Neural cell (in vitro differentiated cells): ENCODE data around the gene EEPD1. TPM values are rescaled to one million over a fixed set of nuclear protein-coding genes. Genes with fewer than 3 reads are reported as not detected.

Source experiments
- H2AFZ ChIP-seq: fragments of 200-600, 300-800 bp; sonication (generic), shearing (Covaris generic); 2 replicates; pipeline ENCODE4 v1.6.0; 2014; ENCODE audit warnings: low read depth, mild to moderate bottlenecking, antibody characterized with exemption, low read length, moderate library complexity
- H3F3A ChIP-seq: fragments of 200-600 bp; shearing (Covaris generic); 2 replicates; pipeline ENCODE4 v1.6.1; 2016; ENCODE audit warnings: mild to moderate bottlenecking, moderate library complexity, mixed read lengths, antibody characterized with exemption, low read length; ENCODE audit not compliant: insufficient read depth, poor library complexity, severe bottlenecking
- H3K27ac ChIP-seq: fragments of 200-600, 300-800 bp; sonication (generic), shearing (Covaris generic); 2 replicates; pipeline ENCODE4 v1.5.1; 2014; ENCODE audit warnings: mild to moderate bottlenecking, low read length, moderate library complexity
- H3K27me3 ChIP-seq: fragments of 300-800, 200-600 bp; sonication (generic), shearing (Covaris generic); 2 replicates; pipeline ENCODE4 v1.6.0; 2014; ENCODE audit warnings: mild to moderate bottlenecking, low read depth, low read length, moderate library complexity; ENCODE audit not compliant: insufficient read depth
- H3K36me3 ChIP-seq: fragments of 300-800, 200-600 bp; sonication (generic), shearing (Covaris generic); 2 replicates; pipeline ENCODE4 v1.5.1; 2014; ENCODE audit warnings: mild to moderate bottlenecking, antibody characterized with exemption, low read length, moderate library complexity; ENCODE audit not compliant: insufficient read depth
- H3K4me2 ChIP-seq: fragments of 300-800, 200-600 bp; sonication (generic), shearing (Covaris generic); 2 replicates; pipeline ENCODE4 v1.6.0; 2014; ENCODE audit warnings: mild to moderate bottlenecking, low read length
- H3K4me3 ChIP-seq: fragments of 300-800, 200-600 bp; sonication (generic), shearing (Covaris generic); 2 replicates; pipeline ENCODE4 v1.5.1; 2014; ENCODE audit warnings: mild to moderate bottlenecking, low read length, moderate library complexity
- H3K79me2 ChIP-seq: fragments of 200-600 bp; shearing (Covaris generic); replicated peaks from 2 replicates; pipeline ENCODE4 v1.6.0; 2014; ENCODE audit warnings: mild to moderate bottlenecking, low read length, moderate library complexity; ENCODE audit not compliant: insufficient read depth
- H3K9ac ChIP-seq: fragments of 300-800, 200-600 bp; sonication (generic), shearing (Covaris generic); 2 replicates; pipeline ENCODE4 v1.6.1; 2016; ENCODE audit warnings: mild to moderate bottlenecking, low read length, mixed read lengths
- H3K9me2 ChIP-seq: fragments of 200-600 bp; shearing (Covaris generic); 2 replicates; pipeline ENCODE4 v1.6.1; 2016; ENCODE audit warnings: mild to moderate bottlenecking, low read length, mixed read lengths; ENCODE audit not compliant: insufficient read depth
- H3K9me3 ChIP-seq: fragments of 200-600, 300-800 bp; sonication (generic), shearing (Covaris generic); 2 replicates; pipeline ENCODE4 v1.6.1; 2016; ENCODE audit warnings: mild to moderate bottlenecking, mixed run types, low read length, moderate library complexity, mixed read lengths
- H4K20me1 ChIP-seq: fragments of 200-600 bp; shearing (Covaris generic); 2 replicates; pipeline ENCODE4 v1.6.1; 2016; ENCODE audit warnings: mild to moderate bottlenecking, mixed run types; ENCODE audit not compliant: insufficient read depth
- EP300 ChIP-seq: fragments of 450-650 bp; conservative IDR thresholded peaks from 2 replicates; pipeline ENCODE4 v1.6.1; 2014; ENCODE audit warnings: antibody characterized with exemption, mild to moderate bottlenecking, moderate library complexity; ENCODE audit not compliant: poor library complexity, severe bottlenecking
- EZH2 ChIP-seq: fragments of 200-600, 300-800 bp; shearing (Covaris generic), sonication (generic); IDR thresholded peaks from 2 replicates; pipeline ENCODE4 v1.6.1; 2014; ENCODE audit warnings: antibody characterized with exemption, low read length, borderline replicate concordance, mild to moderate bottlenecking; ENCODE audit not compliant: insufficient read depth, poor library complexity, severe bottlenecking
- MXI1 ChIP-seq: fragments of 450-650 bp; conservative IDR thresholded peaks from 2 replicates; pipeline ENCODE4 v1.6.1; 2014; ENCODE audit warnings: antibody characterized with exemption, mild to moderate bottlenecking; ENCODE audit not compliant: poor library complexity, severe bottlenecking
- POLR2AphosphoS5 ChIP-seq: IDR thresholded peaks from 2 replicates; pipeline ENCODE4 v1.6.1; 2012
- SMC3 ChIP-seq: fragments of 450-650 bp; conservative IDR thresholded peaks from 2 replicates; pipeline ENCODE4 v1.6.1; 2014; ENCODE audit warnings: antibody characterized with exemption, mild to moderate bottlenecking, moderate library complexity; ENCODE audit not compliant: poor library complexity
- polyA plus RNA-seq: library from polyadenylated mRNA; depleted of rRNA; stranded (reverse); fragments of >200 nt; gene quantifications from 2 replicates; pipeline ENCODE4 v1.2.3, GENCODE V29; 2014
- TF ChIP-seq, protein P1 (sequence below): IDR thresholded peaks from 2 replicates; pipeline ENCODE4 v1.6.1; 2012; ENCODE audit warnings: borderline replicate concordance
- TF ChIP-seq, protein P2 (sequence below): fragments of 450-650 bp; IDR thresholded peaks from 2 replicates; pipeline ENCODE4 v1.5.1; 2014; ENCODE audit warnings: antibody characterized with exemption, mild to moderate bottlenecking, moderate library complexity; ENCODE audit not compliant: poor library complexity, severe bottlenecking

Gene EEPD1
- polyA plus RNA-seq, 1 donor from 2014 or later = 4.2 TPM

DNA sequence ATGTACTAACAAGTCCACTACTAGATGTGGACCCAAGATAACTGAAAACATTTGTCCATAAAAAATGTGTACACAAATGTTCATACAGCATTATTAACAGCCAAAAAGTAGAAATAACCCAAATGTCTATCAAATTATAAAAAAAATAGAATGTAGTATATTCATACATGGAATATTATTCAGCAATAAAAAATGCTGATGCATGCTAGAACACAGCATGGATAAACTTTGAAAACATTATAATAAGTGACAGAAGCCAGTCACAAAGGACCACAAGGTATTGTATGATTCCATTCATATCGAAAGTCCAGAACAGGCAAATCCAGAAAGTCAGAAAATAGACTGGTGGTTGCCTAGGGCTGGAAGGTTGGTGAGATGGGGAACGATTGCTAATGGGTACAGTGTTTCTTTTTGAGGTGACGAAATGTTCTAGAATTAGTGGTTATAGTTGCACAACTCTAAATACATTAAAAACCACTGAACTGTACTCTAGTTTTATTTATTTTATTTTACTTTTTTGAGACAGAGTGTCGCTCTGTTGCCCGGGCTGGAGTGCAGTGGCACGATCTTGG is 193.3 kb downstream of the EEPD1 start:
- H3K27me3 ChIP-seq = no peaks in the 10 kb centered on the region
- H3K9ac ChIP-seq = no peak overlapping the region
- no peaks in the 10 kb centered on the region for H4K20me1 ChIP-seq
- H3K4me3 ChIP-seq = no peak overlapping the region
- H3K36me3 ChIP-seq = no peaks in the 10 kb centered on the region
- H3K27ac ChIP-seq = no peak overlapping the region
- TF ChIP-seq EP300 (no peak), MXI1 (no peak), EZH2 (no peak), SMC3 (no peak), POLR2AphosphoS5 (no peak)
- TF ChIP-seq, protein P1, sequence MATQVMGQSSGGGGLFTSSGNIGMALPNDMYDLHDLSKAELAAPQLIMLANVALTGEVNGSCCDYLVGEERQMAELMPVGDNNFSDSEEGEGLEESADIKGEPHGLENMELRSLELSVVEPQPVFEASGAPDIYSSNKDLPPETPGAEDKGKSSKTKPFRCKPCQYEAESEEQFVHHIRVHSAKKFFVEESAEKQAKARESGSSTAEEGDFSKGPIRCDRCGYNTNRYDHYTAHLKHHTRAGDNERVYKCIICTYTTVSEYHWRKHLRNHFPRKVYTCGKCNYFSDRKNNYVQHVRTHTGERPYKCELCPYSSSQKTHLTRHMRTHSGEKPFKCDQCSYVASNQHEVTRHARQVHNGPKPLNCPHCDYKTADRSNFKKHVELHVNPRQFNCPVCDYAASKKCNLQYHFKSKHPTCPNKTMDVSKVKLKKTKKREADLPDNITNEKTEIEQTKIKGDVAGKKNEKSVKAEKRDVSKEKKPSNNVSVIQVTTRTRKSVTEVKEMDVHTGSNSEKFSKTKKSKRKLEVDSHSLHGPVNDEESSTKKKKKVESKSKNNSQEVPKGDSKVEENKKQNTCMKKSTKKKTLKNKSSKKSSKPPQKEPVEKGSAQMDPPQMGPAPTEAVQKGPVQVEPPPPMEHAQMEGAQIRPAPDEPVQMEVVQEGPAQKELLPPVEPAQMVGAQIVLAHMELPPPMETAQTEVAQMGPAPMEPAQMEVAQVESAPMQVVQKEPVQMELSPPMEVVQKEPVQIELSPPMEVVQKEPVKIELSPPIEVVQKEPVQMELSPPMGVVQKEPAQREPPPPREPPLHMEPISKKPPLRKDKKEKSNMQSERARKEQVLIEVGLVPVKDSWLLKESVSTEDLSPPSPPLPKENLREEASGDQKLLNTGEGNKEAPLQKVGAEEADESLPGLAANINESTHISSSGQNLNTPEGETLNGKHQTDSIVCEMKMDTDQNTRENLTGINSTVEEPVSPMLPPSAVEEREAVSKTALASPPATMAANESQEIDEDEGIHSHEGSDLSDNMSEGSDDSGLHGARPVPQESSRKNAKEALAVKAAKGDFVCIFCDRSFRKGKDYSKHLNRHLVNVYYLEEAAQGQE = no peak
- TF ChIP-seq, protein P2, sequence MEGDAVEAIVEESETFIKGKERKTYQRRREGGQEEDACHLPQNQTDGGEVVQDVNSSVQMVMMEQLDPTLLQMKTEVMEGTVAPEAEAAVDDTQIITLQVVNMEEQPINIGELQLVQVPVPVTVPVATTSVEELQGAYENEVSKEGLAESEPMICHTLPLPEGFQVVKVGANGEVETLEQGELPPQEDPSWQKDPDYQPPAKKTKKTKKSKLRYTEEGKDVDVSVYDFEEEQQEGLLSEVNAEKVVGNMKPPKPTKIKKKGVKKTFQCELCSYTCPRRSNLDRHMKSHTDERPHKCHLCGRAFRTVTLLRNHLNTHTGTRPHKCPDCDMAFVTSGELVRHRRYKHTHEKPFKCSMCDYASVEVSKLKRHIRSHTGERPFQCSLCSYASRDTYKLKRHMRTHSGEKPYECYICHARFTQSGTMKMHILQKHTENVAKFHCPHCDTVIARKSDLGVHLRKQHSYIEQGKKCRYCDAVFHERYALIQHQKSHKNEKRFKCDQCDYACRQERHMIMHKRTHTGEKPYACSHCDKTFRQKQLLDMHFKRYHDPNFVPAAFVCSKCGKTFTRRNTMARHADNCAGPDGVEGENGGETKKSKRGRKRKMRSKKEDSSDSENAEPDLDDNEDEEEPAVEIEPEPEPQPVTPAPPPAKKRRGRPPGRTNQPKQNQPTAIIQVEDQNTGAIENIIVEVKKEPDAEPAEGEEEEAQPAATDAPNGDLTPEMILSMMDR = no peak
- H3K9me2 ChIP-seq = no peaks in the 10 kb centered on the region
- H3K4me2 ChIP-seq = no peak overlapping the region
- H3F3A ChIP-seq = no peaks in the 10 kb centered on the region
- H3K79me2 ChIP-seq = no peaks in the 10 kb centered on the region
- no peak overlapping the region for H2AFZ ChIP-seq
- no peaks in the 10 kb centered on the region for H3K9me3 ChIP-seq

DNA sequence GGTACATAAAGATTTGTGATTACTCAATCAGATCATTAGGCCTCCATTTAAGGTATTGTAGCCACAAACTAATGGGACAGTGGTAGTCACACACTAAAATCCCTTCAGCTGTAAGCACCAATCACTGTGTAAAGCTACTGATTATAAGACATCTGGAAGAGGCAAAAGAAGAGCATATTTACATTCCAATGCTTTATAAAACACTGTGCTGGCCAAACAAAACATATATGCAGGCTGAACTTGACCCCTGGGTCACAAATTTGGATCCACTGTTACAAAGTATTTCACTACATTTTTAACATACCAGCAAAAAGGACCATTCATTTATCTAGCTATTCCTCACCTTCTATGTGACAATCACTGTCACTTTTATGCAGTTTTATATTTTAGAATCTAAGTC is 195.2 kb downstream of the EEPD1 start:
- peak; percentile 16 for TF ChIP-seq EP300
- TF ChIP-seq, protein P2 = no peak
- Histone ChIP-seq H3K9me2 (no peaks in the 10 kb centered on the region), H3K79me2 (no peaks in the 10 kb centered on the region), H3K36me3 (no peaks in the 10 kb centered on the region), H3K4me3 (no peak overlapping the region), H3K9ac (no peak overlapping the region), H3K9me3 (no peaks in the 10 kb centered on the region), H3K4me2 (no peak overlapping the region), H3K27ac (no peak overlapping the region), H3K27me3 (no peaks in the 10 kb centered on the region), H3F3A (no peaks in the 10 kb centered on the region), H2AFZ (no peak overlapping the region), H4K20me1 (no peaks in the 10 kb centered on the region)
